Measurements from ENCODE around the gene ACTR5. TPM values are rescaled to one million over a fixed set of nuclear protein-coding genes. Genes with fewer than 3 reads are reported as not detected.

ACTR5 gene
- total RNA-seq, 2 donors from 2014 or later: 7.9 to 11.2 TPM

- Mint-ChIP-seq H3K27me3 (ENCODE audit: insufficient read depth) (peaks cover 100% of the 10 kb centered on the region), H3K27ac (no peak overlapping the region), H3K4me3 (no peak overlapping the region), H3K9me3 (no peaks in the 10 kb centered on the region), H3K4me1 (peaks cover 24% of the 10 kb centered on the region), H3K36me3 (ENCODE audit: low read depth) (no peaks in the 10 kb centered on the region)
- no peak overlapping the region for H3K27ac ChIP-seq (ENCODE audit: low read depth, low read length)
- H3K27me3 ChIP-seq (ENCODE audit: control insufficient read depth, insufficient read depth, low read length, poor library complexity, severe bottlenecking): peaks cover 100% of the 10 kb centered on the region
- no peak overlapping the region for H3K4me3 ChIP-seq (ENCODE audit: low read length)
- 3% methylated on average over 7 of the region's 7 CpGs; no CpG with 5 or more reads in 1 of the 2 experiments for WGBS, 2 experiments (ENCODE audit: insufficient coverage in 1 of 2, insufficient read length in 1 of 2)
- no peaks in the 10 kb centered on the region for H3K36me3 ChIP-seq (ENCODE audit: control insufficient read depth, insufficient read depth, low read length)
- no peak overlapping the region for H3K9ac ChIP-seq (ENCODE audit: extremely low read depth, low read length, poor library complexity, severe bottlenecking)
- no peaks in the 10 kb centered on the region for H3K9me3 ChIP-seq (ENCODE audit: control insufficient read depth, low read length)
- DNase-seq: peak; percentile 83
- no peak for TF ChIP-seq CTCF (conservative IDR thresholded peaks at IDR 0.05)
- H3K4me1 ChIP-seq (ENCODE audit: control insufficient read depth, insufficient read depth, low read length): peaks cover 8% of the 10 kb centered on the region
These were observed 25.6 kb upstream of the ACTR5 start for GRCh38 chr20:38722683-38723016.

DNA sequence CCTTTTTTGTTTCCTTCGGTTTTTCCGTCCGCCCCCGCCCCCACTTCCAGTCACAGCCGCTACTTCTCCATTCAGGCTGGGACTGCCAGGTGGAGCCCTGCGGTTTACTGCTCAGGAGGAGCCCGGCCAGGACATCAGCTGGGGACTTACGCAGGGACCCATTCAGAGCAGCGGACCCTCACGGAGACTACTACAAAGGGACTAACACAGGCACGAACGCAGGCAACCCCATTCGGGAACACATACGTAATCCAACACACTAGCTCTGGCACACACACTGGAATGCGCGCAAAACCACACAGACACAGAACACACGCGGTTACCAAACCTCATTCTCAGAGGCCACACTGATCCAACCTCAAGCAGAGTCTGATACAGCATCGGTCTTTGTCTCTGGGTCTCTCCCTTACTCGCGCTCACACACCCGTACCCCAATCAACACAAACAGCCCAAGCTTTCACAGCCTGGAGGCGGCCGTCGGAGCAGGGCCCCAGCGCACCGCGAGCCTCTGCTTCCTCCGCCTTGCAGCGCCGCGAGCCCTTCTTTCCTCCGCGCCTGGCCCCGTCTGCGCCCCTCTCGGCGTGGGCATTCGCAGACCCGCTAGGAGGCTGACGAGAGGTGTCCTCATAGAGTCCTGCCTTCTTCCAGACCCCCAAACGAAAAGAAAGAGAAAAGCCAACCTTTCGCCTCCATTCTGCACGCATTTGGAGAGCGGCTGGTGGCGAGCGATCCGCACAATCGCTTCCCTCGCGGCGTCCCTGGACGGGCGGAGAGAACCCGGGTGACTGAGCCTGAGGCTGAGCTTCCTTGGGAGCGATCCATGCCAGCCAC lies 25.0 kb upstream of the ACTR5 start:
- no peaks in the 10 kb centered on the region for H3K36me3 Mint-ChIP-seq (ENCODE audit: low read depth)
- peaks cover 100% of the 10 kb centered on the region for H3K27me3 Mint-ChIP-seq (ENCODE audit: insufficient read depth)
- peak; percentile 74 for DNase-seq
- Histone ChIP-seq H3K9me3 (ENCODE audit: control insufficient read depth, low read length) (no peaks in the 10 kb centered on the region), H3K4me3 (ENCODE audit: low read length) (no peak overlapping the region), H3K27ac (ENCODE audit: low read depth, low read length) (no peak overlapping the region), H3K4me1 (ENCODE audit: control insufficient read depth, insufficient read depth, low read length) (peaks cover 8% of the 10 kb centered on the region), H3K9ac (ENCODE audit: extremely low read depth, low read length, poor library complexity, severe bottlenecking) (no peak overlapping the region), H3K27me3 (ENCODE audit: control insufficient read depth, insufficient read depth, low read length, poor library complexity, severe bottlenecking) (peaks cover 100% of the 10 kb centered on the region), H3K36me3 (ENCODE audit: control insufficient read depth, insufficient read depth, low read length) (no peaks in the 10 kb centered on the region)
- peaks cover 30% of the 10 kb centered on the region for H3K4me1 Mint-ChIP-seq
- no peak overlapping the region for H3K27ac Mint-ChIP-seq
- no peak for TF ChIP-seq CTCF (conservative IDR thresholded peaks at IDR 0.05)
- H3K9me3 Mint-ChIP-seq: no peaks in the 10 kb centered on the region
- WGBS, 2 experiments (ENCODE audit: insufficient coverage in 1 of 2, insufficient read length in 1 of 2): 0 to 2% methylated on average over 16 to 56 of the region's 56 CpGs
- H3K4me3 Mint-ChIP-seq: peak overlapping the region; percentile 41

DNA sequence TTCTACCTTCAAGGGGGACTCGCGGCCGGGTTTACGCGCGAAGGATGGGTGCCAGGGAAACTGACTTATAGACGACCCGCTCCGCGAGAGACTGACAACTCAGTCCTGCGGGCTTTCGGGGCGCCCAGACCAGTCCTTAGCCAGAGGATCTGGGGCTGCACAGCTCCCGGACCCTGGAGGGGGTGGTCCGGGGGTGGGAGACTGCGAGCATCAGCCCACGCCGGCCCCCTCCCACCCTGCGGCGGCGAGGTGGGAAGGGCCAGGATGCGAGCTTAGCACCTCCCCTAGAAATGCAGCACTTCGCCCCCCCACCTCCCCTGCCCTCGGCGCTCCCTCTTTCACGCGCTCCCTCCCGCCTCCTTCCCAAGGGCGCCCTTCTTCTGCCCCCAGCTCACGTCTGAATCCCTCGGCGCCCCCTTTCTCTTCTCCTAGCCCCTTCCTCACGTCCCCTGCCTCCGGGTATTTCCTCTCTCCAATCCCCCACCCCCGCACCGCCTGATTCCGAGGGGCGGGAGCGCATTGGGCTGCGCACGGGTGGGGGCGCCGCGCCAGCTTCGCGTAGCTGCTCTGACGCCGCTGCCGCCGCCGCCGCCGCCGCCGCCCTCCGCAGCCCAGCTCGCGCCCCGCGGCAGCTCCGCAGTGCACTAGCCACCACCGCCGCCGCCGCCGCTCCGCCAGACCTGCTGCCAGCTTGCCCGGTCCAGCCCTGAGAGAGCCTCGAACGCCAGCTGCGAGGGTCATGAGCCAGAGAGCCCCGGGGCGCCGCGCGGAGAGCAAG lies 24.2 kb upstream of the ACTR5 start, which contains the start of gene SLC32A1:
Gene SLC32A1 (plus strand): TSS at position 639 of the 778 bp plus-strand sequence. CDS start 239 bp downstream, outside the sequence.
- H3K4me3 Mint-ChIP-seq: peak within 1 kb of the TSS; percentile 41
- H3K36me3 Mint-ChIP-seq (ENCODE audit: low read depth): no peaks in the 10 kb centered on the region
- peaks cover 10% of the 10 kb centered on the region for H3K4me1 ChIP-seq (ENCODE audit: control insufficient read depth, insufficient read depth, low read length)
- no peak within 1 kb of the TSS for H3K27ac Mint-ChIP-seq
- peak; percentile 75 for DNase-seq
- H3K27me3 ChIP-seq (ENCODE audit: control insufficient read depth, insufficient read depth, low read length, poor library complexity, severe bottlenecking): peaks cover 100% of the 10 kb centered on the region
- H3K27ac ChIP-seq (ENCODE audit: low read depth, low read length): no peak within 1 kb of the TSS
- H3K27me3 Mint-ChIP-seq (ENCODE audit: insufficient read depth): peaks cover 100% of the 10 kb centered on the region
- H3K9ac ChIP-seq (ENCODE audit: extremely low read depth, low read length, poor library complexity, severe bottlenecking): no peak within 1 kb of the TSS
- H3K36me3 ChIP-seq (ENCODE audit: control insufficient read depth, insufficient read depth, low read length): no peaks in the 10 kb centered on the region
- TF ChIP-seq CTCF (conservative IDR thresholded peaks at IDR 0.05): no peak
- H3K9me3 Mint-ChIP-seq: no peaks in the 10 kb centered on the region
- WGBS, 2 experiments (ENCODE audit: insufficient coverage in 1 of 2, insufficient read length in 1 of 2): 1% methylated on average over 18 to 76 of the region's 76 CpGs
- H3K9me3 ChIP-seq (ENCODE audit: control insufficient read depth, low read length): no peaks in the 10 kb centered on the region
- peaks cover 32% of the 10 kb centered on the region for H3K4me1 Mint-ChIP-seq
- H3K4me3 ChIP-seq (ENCODE audit: low read length): no peak within 1 kb of the TSS
